Body of pancreas (tissue), 4 donors: ENCODE results near the gene HERC4.

ENCODE experiments used
- CTCF ChIP-seq, 7 experiments: fragments of 450-650 bp in 4 of 7; fragments of 200-600 bp in 3 of 7; sonication (generic) in 3 of 7; IDR thresholded peaks; one replicate each; pipeline ENCODE4 v1.5.1; 2016 to 2019; ENCODE audit warnings: antibody characterized with exemption in 7 of 7
- POLR2A ChIP-seq, 3 donors: fragments of 450-650 bp; IDR thresholded peaks; one replicate each; pipeline ENCODE4 v1.6.1; 2016; ENCODE audit warnings: antibody characterized with exemption in 3 of 3, mild to moderate bottlenecking in 2 of 3

GRCh38 chr10:67883710-67884312, 191.3 kb downstream of the HERC4 start:
- TF ChIP-seq POLR2A (IDR thresholded peaks at IDR 0.05) (no peak), CTCF (IDR thresholded peaks at IDR 0.05) (no peak)
